ENCODE data around the gene TTC28.

DNA sequence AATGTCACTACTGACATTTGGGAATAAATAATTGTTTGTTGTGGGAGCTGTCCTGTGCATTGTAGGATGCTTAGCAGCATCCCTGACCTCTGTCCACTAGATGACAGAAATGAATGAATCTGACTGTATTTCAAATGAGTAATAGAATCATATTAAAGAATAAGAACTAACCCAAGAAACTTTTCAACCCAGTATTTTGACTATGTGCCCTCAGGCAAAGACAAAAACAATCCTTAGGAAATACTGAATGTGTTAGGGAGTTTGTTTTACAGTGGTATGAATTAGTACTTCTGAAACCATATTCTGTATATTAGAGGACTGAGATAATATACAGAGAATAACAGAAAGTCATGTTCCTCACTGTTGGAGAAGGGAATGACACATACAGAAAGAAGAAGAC, 439.7 kb downstream of the TTC28 start:
- TF ChIP-seq, protein P1, sequence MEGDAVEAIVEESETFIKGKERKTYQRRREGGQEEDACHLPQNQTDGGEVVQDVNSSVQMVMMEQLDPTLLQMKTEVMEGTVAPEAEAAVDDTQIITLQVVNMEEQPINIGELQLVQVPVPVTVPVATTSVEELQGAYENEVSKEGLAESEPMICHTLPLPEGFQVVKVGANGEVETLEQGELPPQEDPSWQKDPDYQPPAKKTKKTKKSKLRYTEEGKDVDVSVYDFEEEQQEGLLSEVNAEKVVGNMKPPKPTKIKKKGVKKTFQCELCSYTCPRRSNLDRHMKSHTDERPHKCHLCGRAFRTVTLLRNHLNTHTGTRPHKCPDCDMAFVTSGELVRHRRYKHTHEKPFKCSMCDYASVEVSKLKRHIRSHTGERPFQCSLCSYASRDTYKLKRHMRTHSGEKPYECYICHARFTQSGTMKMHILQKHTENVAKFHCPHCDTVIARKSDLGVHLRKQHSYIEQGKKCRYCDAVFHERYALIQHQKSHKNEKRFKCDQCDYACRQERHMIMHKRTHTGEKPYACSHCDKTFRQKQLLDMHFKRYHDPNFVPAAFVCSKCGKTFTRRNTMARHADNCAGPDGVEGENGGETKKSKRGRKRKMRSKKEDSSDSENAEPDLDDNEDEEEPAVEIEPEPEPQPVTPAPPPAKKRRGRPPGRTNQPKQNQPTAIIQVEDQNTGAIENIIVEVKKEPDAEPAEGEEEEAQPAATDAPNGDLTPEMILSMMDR (IDR thresholded peaks at IDR 0.05; ENCODE audit: insufficient read depth, low read length, poor library complexity, severe bottlenecking) = no peak
- TF ChIP-seq EZH2phosphoT487 (conservative IDR thresholded peaks at IDR 0.05; ENCODE audit: low read length) = no peak

All from SU-DHL-6 (cell line).